HL-60 (cell line): Measurements from ENCODE around the gene DEGS2.

Experiments used
- DNase-seq, 2 experiments: peaks; one replicate each; pipeline ENCODE4 v3.0.0-alpha.2; 2010 to 2020; ENCODE audit warnings: low read depth in 1 of 2, low spot score in 1 of 2
- H3K27ac ChIP-seq: fragments of 250-450 bp; sonication (Bioruptor Pico); replicated peaks from 2 replicates; pipeline ENCODE4 v1.5.1; 2020; ENCODE audit warnings: mild to moderate bottlenecking, moderate library complexity
- H3K27me3 ChIP-seq: fragments of 250-450 bp; sonication (Bioruptor Pico); 2 replicates; pipeline ENCODE4 v1.5.1; 2021; ENCODE audit warnings: mild to moderate bottlenecking, moderate library complexity; ENCODE audit not compliant: insufficient read depth, poor library complexity, severe bottlenecking
- H3K4me3 ChIP-seq: replicated peaks from 2 replicates; pipeline ENCODE4 v1.5.1; 2011; ENCODE audit warnings: mild to moderate bottlenecking, control low read depth, low read length; ENCODE audit not compliant: insufficient read depth
- CTCF ChIP-seq: IDR thresholded peaks from one replicate; pipeline ENCODE4 v1.5.1; 2011; ENCODE audit warnings: low read length, control low read depth, inconsistent platforms; ENCODE audit not compliant: insufficient read depth
- GABPA ChIP-seq: IDR thresholded peaks from 2 replicates; pipeline ENCODE4 v1.6.1; 2012; ENCODE audit warnings: low read depth
- POLR2AphosphoS5 ChIP-seq: IDR thresholded peaks from 2 replicates; pipeline ENCODE4 v1.6.1; 2012; ENCODE audit warnings: low read depth
- REST ChIP-seq: IDR thresholded peaks from 2 replicates; pipeline ENCODE4 v1.6.1; 2012; ENCODE audit warnings: low read depth; ENCODE audit not compliant: insufficient replicate concordance
- SPI1 ChIP-seq: IDR thresholded peaks from 2 replicates; pipeline ENCODE4 v1.6.1; 2012; ENCODE audit warnings: low read depth, mild to moderate bottlenecking, borderline replicate concordance

DEGS2 gene

GRCh38 chr14:100149851-100150611, 9.4 kb downstream of the DEGS2 start:
- no peaks in the 10 kb centered on the region for H3K27me3 ChIP-seq
- H3K4me3 ChIP-seq: no peak overlapping the region
- no peak for TF ChIP-seq CTCF
- no peak for TF ChIP-seq SPI1
- TF ChIP-seq POLR2AphosphoS5: no peak
- H3K27ac ChIP-seq: no peak overlapping the region
- no peak for DNase-seq

- TF ChIP-seq REST (no peak), POLR2AphosphoS5 (no peak), SPI1 (no peak), CTCF (no peak), GABPA (no peak)
- Histone ChIP-seq H3K27me3 (no peaks in the 10 kb centered on the region), H3K27ac (no peak overlapping the region), H3K4me3 (no peak overlapping the region)
- DNase-seq: no peak
Measured at GRCh38 chr14:100148837-100149731, 10.4 kb downstream of the DEGS2 start.

- no peak for DNase-seq
- Histone ChIP-seq H3K4me3 (peak overlapping the region; percentile 14; the same call in 1 of the 2 replicates), H3K27ac (peak overlapping the region; percentile 82), H3K27me3 (no peaks in the 10 kb centered on the region)
- no peak for TF ChIP-seq SPI1
- TF ChIP-seq GABPA: no peak
- no peak for TF ChIP-seq CTCF
- no peak for TF ChIP-seq REST
- no peak for TF ChIP-seq POLR2AphosphoS5
Measured at GRCh38 chr14:100147691-100148464, 11.6 kb downstream of the DEGS2 start.
